ENCODE measurements around the gene NUP188. TPM values are rescaled to one million over a fixed set of nuclear protein-coding genes. Genes with fewer than 3 reads are reported as not detected.

Gene NUP188
- total and polyA plus RNA-seq, 2 donors (not counting 3 experiments of a cell fraction or from before 2014, with no cell fraction given): 62.7 to 66.2 TPM

- TF ChIP-seq JUN (IDR thresholded peaks at IDR 0.05; ENCODE audit: borderline replicate concordance, insufficient read depth, insufficient read length, low read depth) (no peak), CTCF (IDR thresholded peaks at IDR 0.05; ENCODE audit: extremely low read depth in 1 of 2, insufficient read depth in 1 of 2, low read depth in 1 of 2, low read length in 2 of 2) (no peak), FOS (IDR thresholded peaks at IDR 0.05; ENCODE audit: borderline replicate concordance, insufficient read depth, low read length) (no peak), GATA2 (IDR thresholded peaks at IDR 0.05; ENCODE audit: insufficient read depth, insufficient read length, low read depth, low read length) (no peak), POLR2AphosphoS5 (IDR thresholded peaks at IDR 0.05; ENCODE audit: insufficient read depth, low read depth, low read length) (no peak), EZH2 (IDR thresholded peaks at IDR 0.05; ENCODE audit: borderline replicate concordance, low read depth, low read length, severe bottlenecking) (no peak), POLR2A (IDR thresholded peaks at IDR 0.05; ENCODE audit: low read depth, low read length) (no peak)
- Histone ChIP-seq H4K20me1 (replicated peaks; ENCODE audit: control insufficient read depth, extremely low read depth, insufficient read depth, low read length) (no peaks in the 10 kb centered on the region), H2AFZ (ENCODE audit: low read depth, low read length) (no peak overlapping the region), H3K4me1 (ENCODE audit: control insufficient read depth, extremely low read depth, insufficient read depth, low read length) (peaks cover 11% of the 10 kb centered on the region), H3K4me3 (replicated peaks in 1 of 3; ENCODE audit: insufficient read depth in 1 of 3, low read depth in 1 of 3, low read length in 3 of 3) (no peak overlapping the region), H3K36me3 (ENCODE audit: control insufficient read depth in 2 of 2, extremely low read depth in 1 of 2, insufficient read depth in 2 of 2, low read length in 2 of 2) (peaks cover 0 to 14% of the 10 kb centered on the region in 2 experiments), H3K9me3 (replicated peaks; ENCODE audit: control insufficient read depth, insufficient read depth, low read length) (no peaks in the 10 kb centered on the region), H3K79me2 (ENCODE audit: control insufficient read depth, insufficient read depth, low read length) (peaks cover 12% of the 10 kb centered on the region), H3K9ac (replicated peaks; ENCODE audit: extremely low read depth, insufficient read depth, low read length) (no peak overlapping the region), H3K27me3 (ENCODE audit: control insufficient read depth in 2 of 2, insufficient read depth in 2 of 2, low read length in 2 of 2) (no peaks in the 10 kb centered on the region), H3K9me1 (replicated peaks; ENCODE audit: control insufficient read depth, extremely low read depth, insufficient read depth, low read length) (no peaks in the 10 kb centered on the region), H3K27ac (ENCODE audit: insufficient read depth, low read depth, low read length) (no peak overlapping the region), H3K4me2 (ENCODE audit: insufficient read depth, low read length) (peak overlapping the region; percentile 55)
- POLR2A ChIA-PET: interaction anchor here (0.6 kb wide), 1 partner anchor 17 kb away, joined by 4 read pairs; no protein-coding TSS in a partner anchor
- intact Hi-C loops (cut with micrococcal nuclease) (loop anchor here (2.0 to 5.0 kb wide), 2 partner anchors 43 to 530 kb away; partner anchors contain the start of gene DOLPP1), dilution Hi-C loops (cut with MboI; ENCODE audit: extremely low pct_ligation_motif_present, low sequenced_read_pairs) (no loop called here)
- CTCF ChIA-PET: interaction anchor here (0.7 to 0.9 kb wide), 2 partner anchors 8 to 10 kb away, joined by 3 to 6 read pairs; partner anchors contain the start of gene SH3GLB2
- FAIRE-seq: no peak
- no peak for DNase-seq (ENCODE audit: low read depth, low spot score)
- no TSS peak for BruUV-seq (replicated peaks)
Observed at GRCh38 chr9:129037767-129038098, 90.2 kb downstream of the NUP188 start.

Measured in endothelial cell of umbilical vein (primary cell).